Endothelial cell of umbilical vein (primary cell): ENCODE measurements around the gene GAB1.

Experiments
- EZH2 ChIP-seq: IDR thresholded peaks from 2 replicates; pipeline ENCODE4 v1.6.1; 2012; ENCODE audit warnings: borderline replicate concordance, low read depth, mild to moderate bottlenecking, moderate library complexity, low read length, inconsistent platforms; ENCODE audit not compliant: severe bottlenecking
- FOS ChIP-seq: IDR thresholded peaks from 2 replicates; pipeline ENCODE4 v1.6.1; 2011; ENCODE audit warnings: mild to moderate bottlenecking, low read length, moderate library complexity, borderline replicate concordance; ENCODE audit not compliant: insufficient read depth
- GATA2 ChIP-seq: IDR thresholded peaks from 2 replicates; pipeline ENCODE4 v1.7.0; 2011; ENCODE audit warnings: low read depth, mild to moderate bottlenecking, moderate library complexity, mixed read lengths, low read length; ENCODE audit not compliant: insufficient read length, insufficient read depth
- JUN ChIP-seq: IDR thresholded peaks from 2 replicates; pipeline ENCODE4 v1.6.1; 2011; ENCODE audit warnings: borderline replicate concordance, low read depth; ENCODE audit not compliant: insufficient read length, insufficient read depth
- MYC ChIP-seq: IDR thresholded peaks from one replicate; pipeline ENCODE4 v1.6.1; 2011; ENCODE audit warnings: mild to moderate bottlenecking, low read depth, low read length
- POLR2A ChIP-seq: IDR thresholded peaks from 2 replicates; pipeline ENCODE4 v1.6.1; 2012; ENCODE audit warnings: low read depth, mild to moderate bottlenecking, control low read depth, low read length
- POLR2AphosphoS5 ChIP-seq: IDR thresholded peaks from 2 replicates; pipeline ENCODE4 v1.6.1; 2012; ENCODE audit warnings: low read depth, mild to moderate bottlenecking, control low read depth, low read length, moderate library complexity; ENCODE audit not compliant: insufficient read depth
- TF ChIP-seq, protein P1 (sequence below), 2 donors: IDR thresholded peaks; 1 replicate in 1 of 2; 2 replicates in 1 of 2; pipeline ENCODE4 v1.5.1; 2011; ENCODE audit warnings: low read length in 2 of 2, mild to moderate bottlenecking in 2 of 2, moderate library complexity in 2 of 2, control low read depth in 1 of 2, inconsistent platforms in 1 of 2, low read depth in 1 of 2; ENCODE audit not compliant: insufficient read depth in 1 of 2; ENCODE audit errors: extremely low read depth in 1 of 2
- TF ChIP-seq, protein P2 (sequence below): IDR thresholded peaks from 2 replicates; pipeline ENCODE4 v1.6.1; 2011; ENCODE audit not compliant: insufficient read depth, insufficient read length

- no peak for TF ChIP-seq POLR2AphosphoS5
- TF ChIP-seq, protein P1, sequence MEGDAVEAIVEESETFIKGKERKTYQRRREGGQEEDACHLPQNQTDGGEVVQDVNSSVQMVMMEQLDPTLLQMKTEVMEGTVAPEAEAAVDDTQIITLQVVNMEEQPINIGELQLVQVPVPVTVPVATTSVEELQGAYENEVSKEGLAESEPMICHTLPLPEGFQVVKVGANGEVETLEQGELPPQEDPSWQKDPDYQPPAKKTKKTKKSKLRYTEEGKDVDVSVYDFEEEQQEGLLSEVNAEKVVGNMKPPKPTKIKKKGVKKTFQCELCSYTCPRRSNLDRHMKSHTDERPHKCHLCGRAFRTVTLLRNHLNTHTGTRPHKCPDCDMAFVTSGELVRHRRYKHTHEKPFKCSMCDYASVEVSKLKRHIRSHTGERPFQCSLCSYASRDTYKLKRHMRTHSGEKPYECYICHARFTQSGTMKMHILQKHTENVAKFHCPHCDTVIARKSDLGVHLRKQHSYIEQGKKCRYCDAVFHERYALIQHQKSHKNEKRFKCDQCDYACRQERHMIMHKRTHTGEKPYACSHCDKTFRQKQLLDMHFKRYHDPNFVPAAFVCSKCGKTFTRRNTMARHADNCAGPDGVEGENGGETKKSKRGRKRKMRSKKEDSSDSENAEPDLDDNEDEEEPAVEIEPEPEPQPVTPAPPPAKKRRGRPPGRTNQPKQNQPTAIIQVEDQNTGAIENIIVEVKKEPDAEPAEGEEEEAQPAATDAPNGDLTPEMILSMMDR (IDR thresholded peaks at IDR 0.05; ENCODE audit: extremely low read depth in 1 of 2, insufficient read depth in 1 of 2, low read depth in 1 of 2, low read length in 2 of 2), result no peak
- no peak for TF ChIP-seq JUN
- TF ChIP-seq, protein P2, sequence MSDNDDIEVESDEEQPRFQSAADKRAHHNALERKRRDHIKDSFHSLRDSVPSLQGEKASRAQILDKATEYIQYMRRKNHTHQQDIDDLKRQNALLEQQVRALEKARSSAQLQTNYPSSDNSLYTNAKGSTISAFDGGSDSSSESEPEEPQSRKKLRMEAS, result no peak
- no peak for TF ChIP-seq MYC
- no peak for TF ChIP-seq POLR2A
- TF ChIP-seq EZH2, result no peak
- TF ChIP-seq FOS, result no peak
- TF ChIP-seq GATA2, result no peak
These were observed 70.8 kb downstream of the GAB1 start for GRCh38 chr4:143407474-143407873.
